Measurements from ENCODE around the gene SCAPER. TPM values are rescaled to one million over a fixed set of nuclear protein-coding genes. Genes with fewer than 3 reads are reported as not detected.

The SCAPER gene
- total RNA-seq, 1 experiment from 2014 or later, result 14.7 TPM

- TF ChIP-seq SIN3A (IDR thresholded peaks at IDR 0.05; ENCODE audit: low read depth) (no peak), ELF1 (IDR thresholded peaks at IDR 0.05; ENCODE audit: borderline replicate concordance, low read depth) (no peak), REST (IDR thresholded peaks at IDR 0.05; ENCODE audit: low read depth) (no peak), FOSL1 (IDR thresholded peaks at IDR 0.05; ENCODE audit: low read depth) (no peak), TCF7L2 (IDR thresholded peaks at IDR 0.05; ENCODE audit: borderline replicate concordance, extremely low read depth, insufficient read depth, insufficient read length) (no peak), ATF3 (IDR thresholded peaks at IDR 0.05) (no peak), YY1 (IDR thresholded peaks at IDR 0.05; ENCODE audit: extremely low read depth, insufficient replicate concordance, low read depth, low read length) (no peak), MAX (IDR thresholded peaks at IDR 0.05) (no peak), ZBTB33 (IDR thresholded peaks at IDR 0.05; ENCODE audit: extremely low read depth, insufficient replicate concordance, low read length) (no peak), POLR2A (IDR thresholded peaks at IDR 0.05; ENCODE audit: borderline replicate concordance, extremely low read depth, insufficient read depth, insufficient read length) (no peak), ZFX (IDR thresholded peaks at IDR 0.05) (no peak), RAD21 (IDR thresholded peaks at IDR 0.05; ENCODE audit: low read depth) (no peak)
Measured at GRCh38 chr15:76718863-76719262, 186.3 kb downstream of the SCAPER start.

More at GRCh38 chr15:76718863-76719262, 186.3 kb downstream of the SCAPER start:
- H3K27me3 ChIP-seq (ENCODE audit: insufficient read depth, low read length), result no peaks in the 10 kb centered on the region
- H3K9ac ChIP-seq (ENCODE audit: low read length), result no peak overlapping the region
- no peak overlapping the region for H3K4me2 ChIP-seq (ENCODE audit: low read length)
- H3K9me2 ChIP-seq (ENCODE audit: insufficient read depth), result no peaks in the 10 kb centered on the region
- H3K27ac ChIP-seq (ENCODE audit: low read depth, low read length), result no peak overlapping the region
- no peaks in the 10 kb centered on the region for H3K36me3 ChIP-seq (ENCODE audit: control insufficient read depth in 1 of 2, insufficient read depth in 2 of 2, low read length in 2 of 2)
- H3K79me2 ChIP-seq (ENCODE audit: insufficient read depth, low read length), result no peaks in the 10 kb centered on the region
- POLR2A ChIA-PET, result no interaction called here
- H2AFZ ChIP-seq (ENCODE audit: low read depth, low read length, poor library complexity, severe bottlenecking), result no peak overlapping the region
- H4K20me1 ChIP-seq (ENCODE audit: insufficient read depth), result no peaks in the 10 kb centered on the region
- DNase-seq (ENCODE audit: low read depth, low spot score) (no peak), ATAC-seq (no peak)
- RAD21 ChIA-PET (ENCODE audit: low non-redundant PET in 1 of 2, low total read pairs in 2 of 2, uncharacterized antibody in 2 of 2, unreplicated experiment in 2 of 2), result no interaction called here
- no peak overlapping the region for H3K4me3 ChIP-seq (replicated peaks in 1 of 2; ENCODE audit: low read depth in 1 of 2, low read length in 2 of 2)
- H3K4me1 ChIP-seq (ENCODE audit: control insufficient read depth in 1 of 2, insufficient read depth in 2 of 2, low read length in 2 of 2), result no peaks in the 10 kb centered on the region
- CTCF ChIA-PET, result no interaction called here
- BruUV-seq (replicated peaks), result no TSS peak
- intact Hi-C loops (cut with micrococcal nuclease), result no loop called here
- no peaks in the 10 kb centered on the region for H3K9me3 ChIP-seq (ENCODE audit: control insufficient read depth in 1 of 2, insufficient read depth in 1 of 2, low read depth in 1 of 2, low read length in 2 of 2)

All from HCT116 (cell line).